Upper lobe of left lung (tissue), 6 donors: ENCODE data around the gene SELENOF. TPM values are rescaled to one million over a fixed set of nuclear protein-coding genes. Genes with fewer than 3 reads are reported as not detected.

Source experiments
- ATAC-seq, 2 donors: fragments of 200-7000 bp; cut with Tn5 transposase; one replicate each; pipeline ENCODE4 v1.9.1; 2022; ENCODE audit warnings: mild to moderate bottlenecking in 2 of 2, moderate library complexity in 2 of 2; ENCODE audit not compliant: low FRiP score in 2 of 2
- DNase-seq, 2 donors: peaks; one replicate each; pipeline ENCODE4 v3.0.0-alpha.2; 2019 to 2020
- H3K27ac ChIP-seq, 4 donors: fragments of 200-600 bp; sonication (generic); one replicate each; pipeline ENCODE4 v1.5.1; 2016 to 2019
- H3K27me3 ChIP-seq, 4 donors: fragments of 200-600 bp; sonication (generic); one replicate each; pipeline ENCODE4 v1.5.1; 2017 to 2019
- H3K36me3 ChIP-seq, 4 donors: fragments of 200-600 bp; sonication (generic); one replicate each; pipeline ENCODE4 v1.5.1; 2016 to 2019
- H3K4me1 ChIP-seq, 4 donors: fragments of 200-600 bp; sonication (generic); one replicate each; pipeline ENCODE4 v1.5.1; 2018 to 2019
- H3K4me3 ChIP-seq, 4 donors: fragments of 200-600 bp; sonication (generic); one replicate each; pipeline ENCODE4 v1.5.1; 2017 to 2019; ENCODE audit warnings: mild to moderate bottlenecking in 2 of 4, moderate library complexity in 1 of 4
- H3K9me3 ChIP-seq, 4 donors: fragments of 200-600 bp; sonication (generic); one replicate each; pipeline ENCODE4 v1.5.1; 2018 to 2019
- CTCF ChIP-seq, 6 experiments: fragments of 450-650 bp in 4 of 6; fragments of 200-600 bp in 2 of 6; sonication (generic) in 2 of 6; IDR thresholded peaks; one replicate each; pipeline ENCODE4 v1.5.1; 2016 to 2019; ENCODE audit warnings: antibody characterized with exemption in 6 of 6
- EP300 ChIP-seq, 4 donors: sonication (generic); formaldehyde crosslinking; IDR thresholded peaks; one replicate each; pipeline ENCODE4 v1.5.1; 2017; ENCODE audit warnings: antibody characterized with exemption in 4 of 4, control low read depth in 2 of 4
- POLR2A ChIP-seq, 4 donors: fragments of 450-650 bp; IDR thresholded peaks; one replicate each; pipeline ENCODE4 v1.5.1; 2016 to 2017; ENCODE audit warnings: antibody characterized with exemption in 4 of 4, mild to moderate bottlenecking in 2 of 4
- POLR2AphosphoS5 ChIP-seq, 2 donors: sonication (generic); formaldehyde crosslinking; IDR thresholded peaks; one replicate each; pipeline ENCODE4 v1.5.1; 2017; ENCODE audit warnings: antibody characterized with exemption in 2 of 2
- WGBS, 2 donors: methylation state at CpG; one replicate each; pipeline ENCODE4 v1.1.5; 2017 to 2018; 5-methylcytosine and 5-hydroxymethylcytosine counted together
- total RNA-seq, 6 donors: library from RNA; depleted of rRNA in 4 of 6; stranded (reverse); fragments of >200 nt in 4 of 6; gene quantifications; one replicate each; pipeline versions ENCODE4 v1.1.0 to v1.2.1, GENCODE V29; 2016 to 2021
- donor health status: DM: no; HTN: no; CAD: no; lungs with moderate emphysema.
- donor health status: DM: no; HTN: yes; CAD: no; lungs with severe emphysema.

The SELENOF gene
- total RNA-seq, 6 donors from 2014 or later = 23.0 to 217 (median 132) TPM

GRCh38 chr1:86914998-86915736, 1.2 kb upstream of the SELENOF start:
- Histone ChIP-seq H3K27ac (peak overlapping the region; percentile 83 to 96 (median 92)), H3K4me3 (peak overlapping the region; percentile 95 to 97 (median 96)), H3K27me3 (no peaks in the 10 kb centered on the region), H3K36me3 (peaks cover 0 to under 1% (median 0%) of the 10 kb centered on the region in 4 donors), H3K4me1 (peaks cover 13 to 30% (median 19%) of the 10 kb centered on the region in 4 donors), H3K9me3 (no peaks in the 10 kb centered on the region)
- TF ChIP-seq POLR2A (IDR thresholded peaks at IDR 0.05) = peak in 1 of 4 donors; percentile 7
- TF ChIP-seq CTCF (IDR thresholded peaks at IDR 0.05) = no peak
- TF ChIP-seq EP300 (IDR thresholded peaks at IDR 0.05) = no peak
- TF ChIP-seq POLR2AphosphoS5 (IDR thresholded peaks at IDR 0.05) = peak in 1 of 2 donors; percentile 35
- 1% methylated on average over 25 to 38 of the region's 43 CpGs for WGBS, 2 donors
- ATAC-seq = peak; percentile 44 to 47
- peak in 1 of 2 donors; percentile 67 for DNase-seq

DNA sequence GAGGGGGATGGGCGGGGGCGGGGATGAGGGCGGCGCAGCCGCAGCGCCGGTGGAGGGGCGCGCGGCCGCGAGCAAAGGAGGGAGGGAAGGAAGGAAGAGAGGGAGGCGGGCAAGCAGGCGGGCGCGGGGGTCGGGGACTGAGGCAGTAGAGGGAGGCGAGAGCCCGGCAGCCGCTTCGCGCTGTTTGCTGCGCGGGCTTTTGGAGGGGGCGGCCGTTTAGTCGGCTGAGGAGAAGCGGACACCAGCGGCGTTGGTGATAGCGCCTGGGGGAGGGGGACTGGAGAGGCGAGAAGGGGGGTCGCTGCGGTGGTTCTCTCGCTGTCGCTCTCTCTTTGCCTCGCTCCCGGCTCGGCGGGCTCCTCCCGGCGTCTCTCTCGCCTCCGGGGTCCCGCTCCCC, 673 bp upstream of the SELENOF start, which contains the start of gene HS2ST1:
Gene HS2ST1, plus strand, starts transcription at position 35 of the 397 bp plus-strand sequence.
- WGBS, 2 donors = 0% methylated on average over 39 of the region's 45 CpGs; no CpG with 5 or more reads in 1 of the 2 donors
- peak within 1 kb of the TSS; percentile 90 to 96 (median 92) for H3K27ac ChIP-seq
- H3K9me3 ChIP-seq = no peaks in the 10 kb centered on the region
- H3K27me3 ChIP-seq = no peaks in the 10 kb centered on the region
- ATAC-seq (no peak), DNase-seq (peak in 1 of 2 donors; percentile 97)
- H3K4me1 ChIP-seq = peaks cover 13 to 30% (median 19%) of the 10 kb centered on the region in 4 donors
- TF ChIP-seq POLR2A (IDR thresholded peaks at IDR 0.05) (peak in 3 of 4 donors; percentile 44 to 69 (median 52)), CTCF (IDR thresholded peaks at IDR 0.05) (no peak), EP300 (IDR thresholded peaks at IDR 0.05) (no peak), POLR2AphosphoS5 (IDR thresholded peaks at IDR 0.05) (peak; percentile 14 to 65)
- peaks cover 0 to 3% (median 1%) of the 10 kb centered on the region in 4 donors for H3K36me3 ChIP-seq
- H3K4me3 ChIP-seq = peak within 1 kb of the TSS; percentile 95 to 97 (median 96)

- DNase-seq = peak in 1 of 2 donors; percentile 52
- Histone ChIP-seq H3K4me1 (peaks cover 13 to 35% (median 25%) of the 10 kb centered on the region in 4 donors), H3K9me3 (no peaks in the 10 kb centered on the region), H3K36me3 (peaks cover 0 to 3% (median 1%) of the 10 kb centered on the region in 4 donors), H3K27ac (peak overlapping the region; percentile 90 to 96 (median 92)), H3K27me3 (no peaks in the 10 kb centered on the region), H3K4me3 (peak overlapping the region; percentile 45 to 97 (median 96))
- 0% methylated on average over 17 of the region's 17 CpGs for WGBS, 2 donors
- ATAC-seq = no peak
- no peak for TF ChIP-seq POLR2AphosphoS5 (IDR thresholded peaks at IDR 0.05)
- TF ChIP-seq POLR2A (IDR thresholded peaks at IDR 0.05) = no peak
- TF ChIP-seq EP300 (IDR thresholded peaks at IDR 0.05) = no peak
- no peak for TF ChIP-seq CTCF (IDR thresholded peaks at IDR 0.05)
These were observed 479 bp downstream of the SELENOF start for GRCh38 chr1:86913399-86913895.

DNA sequence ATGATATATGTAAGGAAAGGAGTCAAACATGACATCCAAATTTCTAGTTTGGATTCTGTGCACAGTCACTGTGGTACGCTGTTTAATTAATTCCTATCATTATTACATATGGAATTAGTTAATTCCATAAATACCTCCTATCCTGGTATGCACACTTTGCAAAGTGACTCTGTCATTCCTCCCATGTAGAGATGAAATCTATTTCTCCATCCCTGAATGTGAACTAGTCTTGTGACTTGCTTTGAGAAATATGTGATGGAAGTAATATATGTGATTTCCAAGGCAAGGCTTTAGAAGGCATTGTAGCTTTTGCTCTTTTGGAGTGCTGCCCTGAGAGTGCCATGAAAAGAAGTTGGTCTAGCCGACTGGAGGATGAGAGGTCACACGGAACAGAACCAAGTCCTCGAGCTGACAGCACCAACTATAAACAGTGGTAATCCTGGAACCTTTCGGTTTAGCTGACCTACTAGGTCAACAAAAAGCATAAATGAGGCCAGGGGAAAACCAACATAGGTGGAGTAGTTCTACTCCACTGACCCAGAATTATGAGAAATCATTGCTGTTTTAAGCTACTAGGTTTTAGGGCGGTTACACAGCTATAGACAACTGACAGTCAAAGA, 1.5 kb downstream of the SELENOF start:
- peaks cover 0 to 3% (median 1%) of the 10 kb centered on the region in 4 donors for H3K36me3 ChIP-seq
- no peaks in the 10 kb centered on the region for H3K9me3 ChIP-seq
- TF ChIP-seq POLR2AphosphoS5 (IDR thresholded peaks at IDR 0.05) (no peak), CTCF (IDR thresholded peaks at IDR 0.05) (no peak), POLR2A (IDR thresholded peaks at IDR 0.05) (no peak), EP300 (IDR thresholded peaks at IDR 0.05) (no peak)
- DNase-seq (no peak), ATAC-seq (no peak)
- peak overlapping the region in 2 of 4 donors; percentile 95 to 96 for H3K4me3 ChIP-seq
- H3K27ac ChIP-seq = no peak overlapping the region
- no peaks in the 10 kb centered on the region for H3K27me3 ChIP-seq
- peaks cover 13 to 35% (median 26%) of the 10 kb centered on the region in 4 donors for H3K4me1 ChIP-seq
- 50 to 60% methylated on average over 6 of the region's 6 CpGs for WGBS, 2 donors
